SK-N-SH treated with all-trans-retinoic acid at 6 μM for 48 hours (cell line): ENCODE measurements around the gene ITPR2.

Experiments
- ATAC-seq: fragments of 200-7000 bp; cut with Tn5 transposase; 3 replicates; pipeline ENCODE4 v1.9.1; 2020; ENCODE audit warnings: mild to moderate bottlenecking, moderate library complexity
- ARNTL ChIP-seq: fragments of 450-650 bp; formaldehyde crosslinking; IDR thresholded peaks from 2 replicates; pipeline ENCODE4 v1.5.0; 2020; ENCODE audit warnings: low read depth, mild to moderate bottlenecking, moderate library complexity, borderline replicate concordance
- CSDC2 ChIP-seq: fragments of 250-450 bp; sonication (Bioruptor Pico); IDR thresholded peaks from 2 replicates; pipeline ENCODE4 v1.5.0; 2020; ENCODE audit warnings: mild to moderate bottlenecking, moderate library complexity
- ESRRG ChIP-seq: fragments of 250-450 bp; sonication (Bioruptor Pico); IDR thresholded peaks from 2 replicates; pipeline ENCODE4 v1.6.1; 2021; ENCODE audit warnings: mild to moderate bottlenecking
- GLIS3 ChIP-seq: fragments of 250-450 bp; sonication (Bioruptor Pico); IDR thresholded peaks from 2 replicates; pipeline ENCODE4 v1.5.0; 2020; ENCODE audit warnings: mild to moderate bottlenecking, moderate library complexity
- ISL1 ChIP-seq: fragments of 250-450 bp; sonication (Bioruptor Pico); IDR thresholded peaks from 2 replicates; pipeline ENCODE4 v2.1.2; 2022; ENCODE audit warnings: mild to moderate bottlenecking, moderate library complexity
- OSR1 ChIP-seq: fragments of 250-450 bp; sonication (Bioruptor Pico); IDR thresholded peaks from 2 replicates; pipeline ENCODE4 v1.8.0; 2022; ENCODE audit warnings: moderate library complexity, mild to moderate bottlenecking, inconsistent platforms
- PPARA ChIP-seq: fragments of 250-450 bp; sonication (Bioruptor Pico); IDR thresholded peaks from 2 replicates; pipeline ENCODE4 v1.5.0; 2020; ENCODE audit warnings: mild to moderate bottlenecking, borderline replicate concordance
- RARB ChIP-seq: fragments of 250-450 bp; sonication (Bioruptor Pico); IDR thresholded peaks from 2 replicates; pipeline ENCODE4 v1.8.0; 2021; ENCODE audit warnings: mild to moderate bottlenecking, moderate library complexity
- SNAI2 ChIP-seq: fragments of 250-450 bp; sonication (Bioruptor Pico); IDR thresholded peaks from 2 replicates; pipeline ENCODE4 v1.5.0; 2020; ENCODE audit warnings: mild to moderate bottlenecking, moderate library complexity
- TOX ChIP-seq: fragments of 250-450 bp; sonication (Bioruptor Pico); IDR thresholded peaks from 2 replicates; pipeline ENCODE4 v1.8.0; 2021; ENCODE audit warnings: mild to moderate bottlenecking, moderate library complexity, borderline replicate concordance
- ZC3H10 ChIP-seq: fragments of 250-450 bp; sonication (Bioruptor Pico); IDR thresholded peaks from 2 replicates; pipeline ENCODE4 v1.5.1; 2021; ENCODE audit warnings: mild to moderate bottlenecking, moderate library complexity
- ZFP3 ChIP-seq: fragments of 250-450 bp; sonication (Bioruptor Pico); IDR thresholded peaks from 2 replicates; pipeline ENCODE4 v1.5.0; 2020; ENCODE audit warnings: mild to moderate bottlenecking, moderate library complexity
- ZFP30 ChIP-seq: fragments of 450-650 bp; formaldehyde crosslinking; IDR thresholded peaks from 2 replicates; pipeline ENCODE4 v1.5.0; 2022; ENCODE audit warnings: mild to moderate bottlenecking, moderate library complexity
- ZNF565 ChIP-seq: fragments of 450-650 bp; formaldehyde crosslinking; conservative IDR thresholded peaks from 2 replicates; pipeline ENCODE4 v1.5.0; 2020; ENCODE audit warnings: low read depth, mild to moderate bottlenecking, moderate library complexity
- ZNF70 ChIP-seq: fragments of 450-650 bp; formaldehyde crosslinking; IDR thresholded peaks from 2 replicates; pipeline ENCODE4 v1.5.0; 2020; ENCODE audit warnings: mild to moderate bottlenecking, moderate library complexity
- ZNF8 ChIP-seq: fragments of 450-650 bp; formaldehyde crosslinking; IDR thresholded peaks from 2 replicates; pipeline ENCODE4 v1.5.0; 2020; ENCODE audit warnings: mild to moderate bottlenecking, moderate library complexity
- TF ChIP-seq, protein P1 (sequence below): fragments of 250-450 bp; sonication (Bioruptor Pico); IDR thresholded peaks from 2 replicates; pipeline ENCODE4 v1.8.0; 2020; ENCODE audit warnings: mild to moderate bottlenecking, moderate library complexity, borderline replicate concordance
- TF ChIP-seq, protein P2 (sequence below): fragments of 250-450 bp; sonication (Bioruptor Pico); IDR thresholded peaks from 2 replicates; pipeline ENCODE4 v1.5.0; 2020; ENCODE audit warnings: mild to moderate bottlenecking, moderate library complexity
- TF ChIP-seq, protein P3 (sequence below): fragments of 250-450 bp; sonication (Bioruptor Pico); IDR thresholded peaks from 2 replicates; pipeline ENCODE4 v1.5.1; 2021; ENCODE audit warnings: mild to moderate bottlenecking, moderate library complexity
- TF ChIP-seq, protein P4 (sequence below): fragments of 250-450 bp; sonication (Bioruptor Pico); IDR thresholded peaks from 2 replicates; pipeline ENCODE4 v1.8.0; 2021; ENCODE audit warnings: low read depth, mild to moderate bottlenecking, moderate library complexity, borderline replicate concordance

The ITPR2 gene

DNA sequence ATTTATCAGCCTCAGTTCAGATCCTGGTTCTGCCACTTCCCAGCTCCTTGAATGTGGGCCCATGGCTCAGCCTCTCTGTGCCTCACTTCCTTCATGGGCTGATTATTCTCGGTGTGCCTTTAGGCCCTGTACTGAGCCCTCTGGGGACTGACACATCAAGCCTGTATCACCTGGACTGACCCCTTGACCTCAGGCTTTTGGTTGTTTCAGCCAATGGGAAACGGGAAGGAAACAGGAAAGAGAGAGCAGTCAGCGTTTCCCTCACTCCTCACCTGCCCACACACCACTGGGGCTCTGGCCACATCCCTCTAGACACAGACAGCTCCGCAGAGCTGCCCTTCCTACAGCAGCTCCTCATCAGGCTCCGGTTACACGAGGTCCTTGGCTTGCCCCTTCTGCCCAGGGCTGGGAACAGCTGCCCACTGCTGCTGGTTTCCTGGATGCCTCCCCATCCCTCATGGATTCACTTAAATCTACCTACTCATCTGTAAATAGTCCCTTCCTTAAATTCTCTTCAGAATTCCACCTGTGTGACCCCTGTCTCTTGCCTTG lies 37.0 kb upstream of the ITPR2 start:
- peak; percentile 52 for ATAC-seq

DNA sequence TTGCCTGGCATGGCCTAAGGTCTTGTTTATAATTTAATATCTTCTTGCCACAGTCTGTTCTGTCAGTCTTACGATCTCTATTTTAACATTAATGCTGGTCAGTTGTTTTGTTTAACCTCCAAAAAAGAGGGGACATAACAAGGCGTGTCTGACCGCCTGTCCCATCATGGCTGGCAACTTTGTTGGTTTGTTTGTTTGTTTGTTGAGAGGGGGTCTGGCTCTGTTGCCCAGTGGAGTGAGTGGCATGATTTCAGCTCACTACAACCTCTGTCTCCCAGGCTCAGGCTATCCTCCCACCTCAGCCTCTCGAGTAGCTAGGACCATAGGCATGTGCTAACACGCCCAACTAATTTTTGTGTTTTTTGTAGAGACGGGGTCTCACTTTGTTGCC lies 36.1 kb upstream of the ITPR2 start:
- TF ChIP-seq ARNTL (CRISPR knock-in tag) (no peak), ZFP30 (CRISPR knock-in tag) (no peak), TOX (CRISPR knock-in tag) (no peak), ZNF8 (CRISPR knock-in tag) (no peak), CSDC2 (CRISPR knock-in tag) (no peak), PPARA (CRISPR knock-in tag) (no peak), ESRRG (CRISPR knock-in tag) (no peak), ZC3H10 (no peak), RARB (no peak), ISL1 (no peak), ZNF565 (CRISPR knock-in tag) (no peak), ZNF70 (CRISPR knock-in tag) (no peak), OSR1 (CRISPR knock-in tag) (no peak), GLIS3 (CRISPR knock-in tag) (no peak)
- TF ChIP-seq, protein P1, sequence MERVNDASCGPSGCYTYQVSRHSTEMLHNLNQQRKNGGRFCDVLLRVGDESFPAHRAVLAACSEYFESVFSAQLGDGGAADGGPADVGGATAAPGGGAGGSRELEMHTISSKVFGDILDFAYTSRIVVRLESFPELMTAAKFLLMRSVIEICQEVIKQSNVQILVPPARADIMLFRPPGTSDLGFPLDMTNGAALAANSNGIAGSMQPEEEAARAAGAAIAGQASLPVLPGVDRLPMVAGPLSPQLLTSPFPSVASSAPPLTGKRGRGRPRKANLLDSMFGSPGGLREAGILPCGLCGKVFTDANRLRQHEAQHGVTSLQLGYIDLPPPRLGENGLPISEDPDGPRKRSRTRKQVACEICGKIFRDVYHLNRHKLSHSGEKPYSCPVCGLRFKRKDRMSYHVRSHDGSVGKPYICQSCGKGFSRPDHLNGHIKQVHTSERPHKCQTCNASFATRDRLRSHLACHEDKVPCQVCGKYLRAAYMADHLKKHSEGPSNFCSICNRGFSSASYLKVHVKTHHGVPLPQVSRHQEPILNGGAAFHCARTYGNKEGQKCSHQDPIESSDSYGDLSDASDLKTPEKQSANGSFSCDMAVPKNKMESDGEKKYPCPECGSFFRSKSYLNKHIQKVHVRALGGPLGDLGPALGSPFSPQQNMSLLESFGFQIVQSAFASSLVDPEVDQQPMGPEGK (CRISPR knock-in tag) = no peak
- TF ChIP-seq, protein P2, sequence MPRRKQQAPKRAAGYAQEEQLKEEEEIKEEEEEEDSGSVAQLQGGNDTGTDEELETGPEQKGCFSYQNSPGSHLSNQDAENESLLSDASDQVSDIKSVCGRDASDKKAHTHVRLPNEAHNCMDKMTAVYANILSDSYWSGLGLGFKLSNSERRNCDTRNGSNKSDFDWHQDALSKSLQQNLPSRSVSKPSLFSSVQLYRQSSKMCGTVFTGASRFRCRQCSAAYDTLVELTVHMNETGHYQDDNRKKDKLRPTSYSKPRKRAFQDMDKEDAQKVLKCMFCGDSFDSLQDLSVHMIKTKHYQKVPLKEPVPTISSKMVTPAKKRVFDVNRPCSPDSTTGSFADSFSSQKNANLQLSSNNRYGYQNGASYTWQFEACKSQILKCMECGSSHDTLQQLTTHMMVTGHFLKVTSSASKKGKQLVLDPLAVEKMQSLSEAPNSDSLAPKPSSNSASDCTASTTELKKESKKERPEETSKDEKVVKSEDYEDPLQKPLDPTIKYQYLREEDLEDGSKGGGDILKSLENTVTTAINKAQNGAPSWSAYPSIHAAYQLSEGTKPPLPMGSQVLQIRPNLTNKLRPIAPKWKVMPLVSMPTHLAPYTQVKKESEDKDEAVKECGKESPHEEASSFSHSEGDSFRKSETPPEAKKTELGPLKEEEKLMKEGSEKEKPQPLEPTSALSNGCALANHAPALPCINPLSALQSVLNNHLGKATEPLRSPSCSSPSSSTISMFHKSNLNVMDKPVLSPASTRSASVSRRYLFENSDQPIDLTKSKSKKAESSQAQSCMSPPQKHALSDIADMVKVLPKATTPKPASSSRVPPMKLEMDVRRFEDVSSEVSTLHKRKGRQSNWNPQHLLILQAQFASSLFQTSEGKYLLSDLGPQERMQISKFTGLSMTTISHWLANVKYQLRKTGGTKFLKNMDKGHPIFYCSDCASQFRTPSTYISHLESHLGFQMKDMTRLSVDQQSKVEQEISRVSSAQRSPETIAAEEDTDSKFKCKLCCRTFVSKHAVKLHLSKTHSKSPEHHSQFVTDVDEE (CRISPR knock-in tag) = no peak
- TF ChIP-seq, protein P3, sequence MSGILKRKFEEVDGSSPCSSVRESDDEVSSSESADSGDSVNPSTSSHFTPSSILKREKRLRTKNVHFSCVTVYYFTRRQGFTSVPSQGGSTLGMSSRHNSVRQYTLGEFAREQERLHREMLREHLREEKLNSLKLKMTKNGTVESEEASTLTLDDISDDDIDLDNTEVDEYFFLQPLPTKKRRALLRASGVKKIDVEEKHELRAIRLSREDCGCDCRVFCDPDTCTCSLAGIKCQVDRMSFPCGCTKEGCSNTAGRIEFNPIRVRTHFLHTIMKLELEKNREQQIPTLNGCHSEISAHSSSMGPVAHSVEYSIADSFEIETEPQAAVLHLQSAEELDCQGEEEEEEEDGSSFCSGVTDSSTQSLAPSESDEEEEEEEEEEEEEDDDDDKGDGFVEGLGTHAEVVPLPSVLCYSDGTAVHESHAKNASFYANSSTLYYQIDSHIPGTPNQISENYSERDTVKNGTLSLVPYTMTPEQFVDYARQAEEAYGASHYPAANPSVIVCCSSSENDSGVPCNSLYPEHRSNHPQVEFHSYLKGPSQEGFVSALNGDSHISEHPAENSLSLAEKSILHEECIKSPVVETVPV (CRISPR knock-in tag) = no peak
- ATAC-seq = no peak

More for the DNA sequence above, 37.0 kb upstream of the ITPR2 start:
- TF ChIP-seq ZC3H10 (no peak), RARB (no peak), ZFP3 (CRISPR knock-in tag) (no peak), SNAI2 (no peak), ARNTL (CRISPR knock-in tag) (no peak)
- TF ChIP-seq, protein P1 (CRISPR knock-in tag) = no peak
- TF ChIP-seq, protein P4, sequence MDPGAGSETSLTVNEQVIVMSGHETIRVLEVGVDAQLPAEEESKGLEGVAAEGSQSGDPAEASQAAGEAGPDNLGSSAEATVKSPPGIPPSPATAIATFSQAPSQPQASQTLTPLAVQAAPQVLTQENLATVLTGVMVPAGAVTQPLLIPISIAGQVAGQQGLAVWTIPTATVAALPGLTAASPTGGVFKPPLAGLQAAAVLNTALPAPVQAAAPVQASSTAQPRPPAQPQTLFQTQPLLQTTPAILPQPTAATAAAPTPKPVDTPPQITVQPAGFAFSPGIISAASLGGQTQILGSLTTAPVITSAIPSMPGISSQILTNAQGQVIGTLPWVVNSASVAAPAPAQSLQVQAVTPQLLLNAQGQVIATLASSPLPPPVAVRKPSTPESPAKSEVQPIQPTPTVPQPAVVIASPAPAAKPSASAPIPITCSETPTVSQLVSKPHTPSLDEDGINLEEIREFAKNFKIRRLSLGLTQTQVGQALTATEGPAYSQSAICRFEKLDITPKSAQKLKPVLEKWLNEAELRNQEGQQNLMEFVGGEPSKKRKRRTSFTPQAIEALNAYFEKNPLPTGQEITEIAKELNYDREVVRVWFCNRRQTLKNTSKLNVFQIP (CRISPR knock-in tag) = no peak
- TF ChIP-seq, protein P2 (CRISPR knock-in tag) = no peak
